ENCODE results near the gene HS3ST5. TPM values are rescaled to one million over a fixed set of nuclear protein-coding genes. Genes with fewer than 3 reads are reported as not detected.

Gene HS3ST5
- polyA plus RNA-seq, 3 donors, result not detected

GRCh38 chr6:114297135-114297534 is 45.7 kb downstream of the HS3ST5 start:
- Mint-ChIP-seq H3K27me3 (ENCODE audit: low read depth in 3 of 3) (peaks cover 0 to 2% (median 0%) of the 10 kb centered on the region in 3 donors), H3K4me1 (no peaks in the 10 kb centered on the region), H3K4me3 (no peak overlapping the region), H3K27ac (no peak overlapping the region), H3K9me3 (peaks cover 0 to 6% (median 2%) of the 10 kb centered on the region in 7 donors), H3K36me3 (no peaks in the 10 kb centered on the region)
- H3K4me3 ChIP-seq (replicated peaks in 1 of 3; ENCODE audit: low read depth in 2 of 3, low read length in 3 of 3), result no peak overlapping the region
- TF ChIP-seq CTCF (IDR thresholded peaks at IDR 0.05), result no peak
- intact Hi-C loops (cut with micrococcal nuclease), result no loop called here
- no peak overlapping the region for H2AFZ ChIP-seq (ENCODE audit: insufficient read depth, low read depth, low read length, poor library complexity, severe bottlenecking)
- no peaks in the 10 kb centered on the region for H3K27me3 ChIP-seq (ENCODE audit: control insufficient read depth in 2 of 2, insufficient read depth in 2 of 2, low read length in 2 of 2)
- no peaks in the 10 kb centered on the region for H3K36me3 ChIP-seq (replicated peaks in 1 of 2; ENCODE audit: control insufficient read depth in 1 of 2, insufficient read depth in 2 of 2, low read length in 2 of 2)
- no peaks in the 10 kb centered on the region for H3K9me3 ChIP-seq (replicated peaks in 1 of 2; ENCODE audit: control insufficient read depth in 1 of 2, insufficient read depth in 1 of 2, low read length in 2 of 2)
- H3K27ac ChIP-seq (ENCODE audit: low read depth in 1 of 2, low read length in 2 of 2), result no peak overlapping the region
- no peak overlapping the region for H3K9ac ChIP-seq (ENCODE audit: insufficient read depth, low read length, poor library complexity, severe bottlenecking)
- no peaks in the 10 kb centered on the region for H3K4me1 ChIP-seq (ENCODE audit: control insufficient read depth in 1 of 2, insufficient read depth in 2 of 2, low read length in 2 of 2)
- no peaks in the 10 kb centered on the region for H3K79me2 ChIP-seq (ENCODE audit: insufficient read depth, low read length)
- no peaks in the 10 kb centered on the region for H4K20me1 ChIP-seq (ENCODE audit: insufficient read depth, low read length)
- no peak overlapping the region for H3K4me2 ChIP-seq (replicated peaks; ENCODE audit: extremely low read depth, low read length, poor library complexity, severe bottlenecking)
- WGBS (ENCODE audit: insufficient coverage), result 88% methylated on average over 5 of the region's 6 CpGs
- no peak for DNase-seq

DNA sequence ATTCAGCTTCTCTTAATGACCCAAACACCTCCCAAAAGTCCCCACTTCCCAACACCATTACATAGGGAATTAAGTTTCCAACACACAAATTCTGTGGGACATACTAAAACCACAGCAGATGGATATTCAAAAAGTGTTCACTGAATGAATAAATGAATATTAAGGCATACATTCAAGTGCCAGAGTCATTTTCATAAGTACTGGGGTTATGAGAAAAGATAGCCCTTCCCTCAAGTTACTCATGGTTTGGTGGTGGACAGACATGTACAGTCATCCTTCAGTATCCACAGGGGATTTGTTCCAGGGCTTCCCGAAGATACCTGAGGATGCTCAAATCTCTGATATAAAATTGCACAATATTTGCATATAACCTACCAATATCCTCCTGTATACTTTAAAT is 50.4 kb downstream of the HS3ST5 start:
- H3K9me3 ChIP-seq (replicated peaks in 1 of 2; ENCODE audit: control insufficient read depth in 1 of 2, insufficient read depth in 1 of 2, low read length in 2 of 2), result no peaks in the 10 kb centered on the region
- no peak overlapping the region for H2AFZ ChIP-seq (ENCODE audit: insufficient read depth, low read depth, low read length, poor library complexity, severe bottlenecking)
- H3K4me2 ChIP-seq (replicated peaks; ENCODE audit: extremely low read depth, low read length, poor library complexity, severe bottlenecking), result no peak overlapping the region
- Mint-ChIP-seq H3K27ac (no peak overlapping the region), H3K9me3 (peaks cover 0 to 2% (median 0%) of the 10 kb centered on the region in 7 donors), H3K4me1 (no peaks in the 10 kb centered on the region), H3K36me3 (no peaks in the 10 kb centered on the region), H3K27me3 (ENCODE audit: low read depth in 3 of 3) (peaks cover 0 to 4% (median 0%) of the 10 kb centered on the region in 3 donors), H3K4me3 (no peak overlapping the region)
- DNase-seq, result no peak
- H3K36me3 ChIP-seq (replicated peaks in 1 of 2; ENCODE audit: control insufficient read depth in 1 of 2, insufficient read depth in 2 of 2, low read length in 2 of 2), result no peaks in the 10 kb centered on the region
- no peaks in the 10 kb centered on the region for H3K4me1 ChIP-seq (ENCODE audit: control insufficient read depth in 1 of 2, insufficient read depth in 2 of 2, low read length in 2 of 2)
- H3K79me2 ChIP-seq (ENCODE audit: insufficient read depth, low read length), result no peaks in the 10 kb centered on the region
- no peak overlapping the region for H3K9ac ChIP-seq (ENCODE audit: insufficient read depth, low read length, poor library complexity, severe bottlenecking)
- no peak overlapping the region for H3K4me3 ChIP-seq (replicated peaks in 1 of 3; ENCODE audit: low read depth in 2 of 3, low read length in 3 of 3)
- H4K20me1 ChIP-seq (ENCODE audit: insufficient read depth, low read length), result no peaks in the 10 kb centered on the region
- no CpG with 5 or more reads among the region's 1 CpG for WGBS (ENCODE audit: insufficient coverage)
- H3K27me3 ChIP-seq (ENCODE audit: control insufficient read depth in 2 of 2, insufficient read depth in 2 of 2, low read length in 2 of 2), result no peaks in the 10 kb centered on the region
- no peak for TF ChIP-seq CTCF (IDR thresholded peaks at IDR 0.05)
- H3K27ac ChIP-seq (ENCODE audit: low read depth in 1 of 2, low read length in 2 of 2), result no peak overlapping the region
- intact Hi-C loops (cut with micrococcal nuclease), result no loop called here
